ENCODE data around the gene DPP9.

Gene DPP9

GRCh38 chr19:4738734-4739133 lies 15.1 kb upstream of the DPP9 start:
- no peak for TF ChIP-seq ZFX (IDR thresholded peaks at IDR 0.05; ENCODE audit: borderline replicate concordance)
- no peak for TF ChIP-seq CTCF (IDR thresholded peaks at IDR 0.05)
- H3K27ac ChIP-seq: no peak overlapping the region

- H3K27ac ChIP-seq: no peak overlapping the region
- TF ChIP-seq ZFX (IDR thresholded peaks at IDR 0.05; ENCODE audit: borderline replicate concordance) (no peak), CTCF (IDR thresholded peaks at IDR 0.05) (no peak)
Observed at GRCh38 chr19:4737955-4738600, 14.4 kb upstream of the DPP9 start.

- no peak for TF ChIP-seq CTCF (IDR thresholded peaks at IDR 0.05)
- no peak overlapping the region for H3K27ac ChIP-seq
Observed at GRCh38 chr19:4733755-4734345, 10.2 kb upstream of the DPP9 start.

- no peak for TF ChIP-seq ZFX (IDR thresholded peaks at IDR 0.05; ENCODE audit: borderline replicate concordance)
- peak; percentile 92 for TF ChIP-seq CTCF (IDR thresholded peaks at IDR 0.05)
- H3K27ac ChIP-seq: no peak overlapping the region
Observed at GRCh38 chr19:4732680-4733114, 9.1 kb upstream of the DPP9 start.

GRCh38 chr19:4730740-4731171 lies 7.1 kb upstream of the DPP9 start:
- H3K27ac ChIP-seq: no peak overlapping the region
- no peak for TF ChIP-seq ZFX (IDR thresholded peaks at IDR 0.05; ENCODE audit: borderline replicate concordance)
- peak; percentile 56 for TF ChIP-seq CTCF (IDR thresholded peaks at IDR 0.05)

- H3K27ac ChIP-seq: no peak overlapping the region
- TF ChIP-seq ZFX (IDR thresholded peaks at IDR 0.05; ENCODE audit: borderline replicate concordance) (no peak), CTCF (IDR thresholded peaks at IDR 0.05) (no peak)
Observed at GRCh38 chr19:4728871-4729270, 5.2 kb upstream of the DPP9 start.
